Panc1 (cell line): ENCODE measurements around the gene LRRC49. TPM values are rescaled to one million over a fixed set of nuclear protein-coding genes. Genes with fewer than 3 reads are reported as not detected.

Source experiments
- ATAC-seq: fragments of 200-7000 bp; cut with Tn5 transposase; 2 replicates; pipeline ENCODE4 v1.9.1; 2020; ENCODE audit warnings: mild to moderate bottlenecking, moderate library complexity
- BruUV-seq: library from RNA; stranded (reverse); fragments of 400-500 nt; replicated peaks from 2 replicates; lab custom pipeline; 2021; lab: Mats Ljungman, UMichigan
- CTCF ChIA-PET: fragments of 300-600 bp; sonication (Branson Sonifier 250); formaldehyde crosslinking; loops from one replicate; lab custom pipeline; 2022; ENCODE audit warnings: antibody characterized with exemption; lab: Charles Lee
- POLR2A ChIA-PET: fragments of 300-600 bp; sonication (Branson Sonifier 250); formaldehyde crosslinking; loops from one replicate; lab custom pipeline; 2022; ENCODE audit warnings: antibody characterized with exemption; lab: Charles Lee
- DNase-seq: peaks from one replicate; pipeline ENCODE4 v3.0.0-alpha.2; 2010; ENCODE audit warnings: low read depth, low spot score
- H3K27ac ChIP-seq: 2 replicates; pipeline ENCODE4 v1.5.1; 2011; ENCODE audit warnings: mild to moderate bottlenecking, low read length, inconsistent platforms
- H3K27me3 ChIP-seq: fragments of 200-500 bp; sonication (Bioruptor generic); 2 replicates; pipeline ENCODE4 v1.6.0; 2014; ENCODE audit warnings: low read length, inconsistent platforms; ENCODE audit not compliant: control insufficient read depth, insufficient read depth
- H3K36me3 ChIP-seq: fragments of 200-500 bp; sonication (Bioruptor generic); 2 replicates; pipeline ENCODE4 v1.5.1; 2014; ENCODE audit warnings: inconsistent platforms, mild to moderate bottlenecking, low read length, moderate library complexity; ENCODE audit not compliant: control insufficient read depth, insufficient read depth
- H3K4me1 ChIP-seq: 2 replicates; pipeline ENCODE4 v1.5.1; 2011; ENCODE audit warnings: inconsistent platforms, mild to moderate bottlenecking, low read length, moderate library complexity; ENCODE audit not compliant: control insufficient read depth, insufficient read depth
- H3K4me3 ChIP-seq, 2 experiments: 2 replicates each; pipeline ENCODE4 v1.5.1; 2011 to 2012; ENCODE audit warnings: low read depth in 2 of 2, low read length in 2 of 2, mild to moderate bottlenecking in 2 of 2, inconsistent platforms in 1 of 2, moderate library complexity in 1 of 2
- H3K9me3 ChIP-seq: fragments of 200-500 bp; sonication (Bioruptor generic); 2 replicates; pipeline ENCODE4 v1.5.1; 2014; ENCODE audit warnings: low read depth, mild to moderate bottlenecking, inconsistent platforms, low read length, moderate library complexity; ENCODE audit not compliant: control insufficient read depth, insufficient read depth
- CTCF ChIP-seq: fragments of 450-650 bp; IDR thresholded peaks from 2 replicates; pipeline ENCODE4 v1.5.1; 2017; ENCODE audit warnings: mild to moderate bottlenecking
- POLR2AphosphoS5 ChIP-seq: IDR thresholded peaks from 2 replicates; pipeline ENCODE4 v1.6.1; 2012; ENCODE audit warnings: mild to moderate bottlenecking, low read depth, low read length, moderate library complexity
- REST ChIP-seq, 2 experiments: IDR thresholded peaks; 2 replicates each; pipeline ENCODE4 v1.6.1; 2011 to 2012; ENCODE audit warnings: low read depth in 2 of 2, control low read depth in 1 of 2, low read length in 1 of 2, mild to moderate bottlenecking in 1 of 2, moderate library complexity in 1 of 2; ENCODE audit not compliant: insufficient read depth in 1 of 2
- SIN3A ChIP-seq: IDR thresholded peaks from 2 replicates; pipeline ENCODE4 v1.6.1; 2012; ENCODE audit warnings: low read depth, mild to moderate bottlenecking, low read length, moderate library complexity, borderline replicate concordance; ENCODE audit not compliant: insufficient read depth
- TCF7L2 ChIP-seq: IDR thresholded peaks from 2 replicates; pipeline ENCODE4 v1.6.1; 2011; ENCODE audit warnings: mild to moderate bottlenecking, low read depth, low read length, inconsistent platforms
- in situ Hi-C: cut with HindIII; loops from 2 replicates; pipeline ENCODE4 v1.10.0; 2016; ENCODE audit warnings: low sequenced_read_pairs, low pct_unique_long_range_greater_than_20kb
- intact Hi-C: fragments of 100-400 bp; cut with micrococcal nuclease; formaldehyde crosslinking; loops from one replicate; pipeline ENCODE4 v1.10.0; 2022; ENCODE audit not compliant: unreplicated experiment
- total RNA-seq: library from RNA; stranded (reverse); gene quantifications from one replicate; pipeline ENCODE4 v1.2.1, GENCODE V29; 2021; ENCODE audit not compliant: unreplicated experiment

Gene LRRC49
- total RNA-seq, 1 experiment from 2014 or later: 8.3 TPM

- ATAC-seq: no peak
- intact Hi-C loops: no loop called here
- H3K27ac ChIP-seq: peak overlapping the region; percentile 90
- DNase-seq: no peak
- H3K4me3 ChIP-seq: peak overlapping the region; percentile 86 to 93; a peak in 2 of 4 replicates
- peaks cover 5% of the 10 kb centered on the region for H3K36me3 ChIP-seq
- ChIA-PET POLR2A (no interaction called here), CTCF (interaction anchor here (1.6 kb wide), 1 partner anchor 23 kb away, joined by 10 read pairs; no protein-coding TSS in a partner anchor)
- in situ Hi-C loops: no loop called here
- no peaks in the 10 kb centered on the region for H3K27me3 ChIP-seq
- no TSS peak for BruUV-seq
- TF ChIP-seq TCF7L2 (no peak), REST (IDR thresholded peaks at IDR 0.05; ENCODE audit: insufficient read depth in 1 of 2, low read depth in 2 of 2, low read length in 1 of 2) (no peak), POLR2AphosphoS5 (no peak), SIN3A (no peak), CTCF (no peak)
- peaks cover 26% of the 10 kb centered on the region for H3K4me1 ChIP-seq
- no peaks in the 10 kb centered on the region for H3K9me3 ChIP-seq
Observed at GRCh38 chr15:70851889-70852288, 40.7 kb upstream of the LRRC49 start.

GRCh38 chr15:70852501-70853317, 39.9 kb upstream of the LRRC49 start:
- DNase-seq (no peak), ATAC-seq (no peak)
- Histone ChIP-seq H3K36me3 (peaks cover 5% of the 10 kb centered on the region), H3K9me3 (no peaks in the 10 kb centered on the region), H3K4me1 (peaks cover 28% of the 10 kb centered on the region), H3K27ac (peak overlapping the region; percentile 90), H3K27me3 (no peaks in the 10 kb centered on the region), H3K4me3 (peak overlapping the region; percentile 86 to 93)
- in situ Hi-C loops (no loop called here), intact Hi-C loops (no loop called here)
- TF ChIP-seq REST (IDR thresholded peaks at IDR 0.05; ENCODE audit: insufficient read depth in 1 of 2, low read depth in 2 of 2, low read length in 1 of 2) (no peak), CTCF (no peak), POLR2AphosphoS5 (no peak), TCF7L2 (no peak), SIN3A (no peak)
- BruUV-seq: no TSS peak
- CTCF ChIA-PET: interaction anchor here (0.6 to 1.6 kb wide), 2 partner anchors 9 to 22 kb away, joined by 3 to 10 read pairs; no protein-coding TSS in a partner anchor
- POLR2A ChIA-PET: interaction anchor here (0.5 to 0.7 kb wide), 2 partner anchors 9 to 11 kb away, joined by 4 to 9 read pairs; no protein-coding TSS in a partner anchor
